ENCODE data around the gene PATL2. TPM values are rescaled to one million over a fixed set of nuclear protein-coding genes. Genes with fewer than 3 reads are reported as not detected.
"Not testable (repeated sequence)": the region's sequence is repeated elsewhere in the genome, so short reads cannot be mapped to it uniquely, and the experiment has no call there.

PATL2 gene
- total RNA-seq, 2 experiments from 2014 or later: 17.4 to 21.9 TPM

DNA sequence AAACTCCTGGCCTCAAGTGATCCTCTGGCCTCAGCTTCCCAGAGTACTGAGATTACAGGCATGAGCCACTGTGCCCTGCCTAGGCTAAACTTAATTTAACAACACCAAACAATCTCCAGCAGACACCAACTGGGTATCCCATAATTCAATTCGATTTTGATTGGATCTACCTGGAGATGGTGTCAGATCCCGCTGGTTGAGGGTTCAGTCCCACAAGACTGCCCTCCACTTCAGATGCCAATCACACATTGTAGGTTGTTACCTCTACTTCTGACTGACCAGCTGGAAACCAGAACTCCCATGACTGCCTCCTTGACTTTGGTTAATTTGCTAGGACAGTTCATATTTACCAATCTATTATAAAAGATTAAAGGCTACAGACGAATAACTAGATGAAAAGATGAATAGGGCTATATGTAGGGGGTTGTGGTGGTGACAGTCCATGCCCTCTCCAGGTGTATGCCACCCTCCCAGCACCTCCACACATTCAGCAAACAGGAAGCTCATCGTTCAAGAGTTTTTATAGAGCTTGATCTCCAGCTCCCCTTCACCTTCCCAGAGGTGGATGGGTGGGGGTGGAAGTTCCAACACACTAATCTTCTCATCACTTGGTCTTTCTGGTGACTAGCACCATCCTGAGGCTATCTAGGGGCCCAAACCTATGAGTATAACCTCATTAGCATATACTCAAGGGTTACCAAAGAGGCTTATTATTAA lies 9.5 kb upstream of the PATL2 start:
- no peaks in the 10 kb centered on the region for H3K9me3 Mint-ChIP-seq
- H3K27me3 ChIP-seq (ENCODE audit: control insufficient read depth in 1 of 2, insufficient read depth in 2 of 2, low read length in 2 of 2): no peaks in the 10 kb centered on the region
- H3K36me3 Mint-ChIP-seq (ENCODE audit: low read depth): peaks cover 56% of the 10 kb centered on the region
- peaks cover 88% of the 10 kb centered on the region for H3K4me1 ChIP-seq (ENCODE audit: insufficient read depth, low read length)
- ATAC-seq (ENCODE audit: poor library complexity): no peak
- intact Hi-C loops (cut with DNase I, micrococcal nuclease): no loop called here
- H3K9me3 ChIP-seq (ENCODE audit: control insufficient read depth in 1 of 2, insufficient read depth in 1 of 2, low read length in 2 of 2): no peaks in the 10 kb centered on the region
- peaks cover 45% of the 10 kb centered on the region for H3K36me3 ChIP-seq (ENCODE audit: insufficient read depth, low read length)
- TF ChIP-seq, protein P1, sequence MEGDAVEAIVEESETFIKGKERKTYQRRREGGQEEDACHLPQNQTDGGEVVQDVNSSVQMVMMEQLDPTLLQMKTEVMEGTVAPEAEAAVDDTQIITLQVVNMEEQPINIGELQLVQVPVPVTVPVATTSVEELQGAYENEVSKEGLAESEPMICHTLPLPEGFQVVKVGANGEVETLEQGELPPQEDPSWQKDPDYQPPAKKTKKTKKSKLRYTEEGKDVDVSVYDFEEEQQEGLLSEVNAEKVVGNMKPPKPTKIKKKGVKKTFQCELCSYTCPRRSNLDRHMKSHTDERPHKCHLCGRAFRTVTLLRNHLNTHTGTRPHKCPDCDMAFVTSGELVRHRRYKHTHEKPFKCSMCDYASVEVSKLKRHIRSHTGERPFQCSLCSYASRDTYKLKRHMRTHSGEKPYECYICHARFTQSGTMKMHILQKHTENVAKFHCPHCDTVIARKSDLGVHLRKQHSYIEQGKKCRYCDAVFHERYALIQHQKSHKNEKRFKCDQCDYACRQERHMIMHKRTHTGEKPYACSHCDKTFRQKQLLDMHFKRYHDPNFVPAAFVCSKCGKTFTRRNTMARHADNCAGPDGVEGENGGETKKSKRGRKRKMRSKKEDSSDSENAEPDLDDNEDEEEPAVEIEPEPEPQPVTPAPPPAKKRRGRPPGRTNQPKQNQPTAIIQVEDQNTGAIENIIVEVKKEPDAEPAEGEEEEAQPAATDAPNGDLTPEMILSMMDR (IDR thresholded peaks at IDR 0.05): no peak
- no peak overlapping the region for H3K4me3 ChIP-seq (ENCODE audit: low read length)
- CTCF ChIA-PET: interaction anchor here (1.2 to 2.5 kb wide), 5 partner anchors 10 to 136 kb away, joined by 3 to 26 read pairs (median 9); partner anchors contain the start of genes B2M, PATL2, SPG11 and TRIM69
- H3K27me3 Mint-ChIP-seq: no peaks in the 10 kb centered on the region
- POLR2A ChIA-PET: interaction anchor here (1.0 to 38.3 kb wide), 5 partner anchors 6 to 52 kb away, joined by 3 to 4232 read pairs (median 2107); partner anchors contain the start of genes B2M, PATL2, SPG11 and TRIM69
- peak overlapping the region; percentile 72 to 74 for H3K27ac ChIP-seq (ENCODE audit: low read depth in 1 of 2, low read length in 2 of 2)
- peak overlapping the region; percentile 100 for H3K27ac Mint-ChIP-seq
- H3K4me3 Mint-ChIP-seq: peak overlapping the region; percentile 81
- peaks cover 88% of the 10 kb centered on the region for H3K4me1 Mint-ChIP-seq (ENCODE audit: low read depth)
- DNase-seq: peak in 3 of 14 experiments; percentile 41 to 56 (median 52)

DNA sequence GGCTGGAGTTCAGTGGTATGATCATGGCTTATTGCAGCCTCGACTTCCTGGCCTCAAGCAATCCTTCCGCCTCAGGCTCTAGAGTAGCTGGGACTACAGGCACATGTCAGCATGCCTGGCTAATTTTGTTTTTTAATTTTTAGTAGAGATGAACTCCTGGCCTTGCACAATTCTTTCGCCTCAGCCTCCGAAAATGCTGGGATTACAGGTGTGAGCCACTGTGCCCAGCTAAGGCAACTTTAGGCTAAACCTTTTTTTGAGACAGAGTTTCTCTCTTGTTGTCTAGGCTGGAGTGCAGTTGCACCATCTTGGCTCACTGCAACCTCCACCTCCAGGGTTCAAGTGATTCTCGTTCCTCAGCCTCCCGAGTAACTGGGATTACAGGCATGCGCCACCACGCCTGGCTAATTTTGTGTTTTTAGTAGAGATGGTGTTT lies 8.9 kb upstream of the PATL2 start:
- not testable (repeated sequence) for H3K27me3 ChIP-seq (ENCODE audit: control insufficient read depth in 1 of 2, insufficient read depth in 2 of 2, low read length in 2 of 2); ATAC-seq (ENCODE audit: poor library complexity); H3K4me3 ChIP-seq (ENCODE audit: low read length); H3K27me3 Mint-ChIP-seq; H3K9me3 Mint-ChIP-seq; H3K9me3 ChIP-seq (ENCODE audit: control insufficient read depth in 1 of 2, insufficient read depth in 1 of 2, low read length in 2 of 2)
- intact Hi-C loops (cut with DNase I, micrococcal nuclease): loop anchor here in 1 of 2 experiments (1.0 kb wide), 1 partner anchor 8 kb away; no protein-coding TSS in a partner anchor
- peaks cover 51% of the 10 kb centered on the region for H3K36me3 ChIP-seq (ENCODE audit: insufficient read depth, low read length)
- DNase-seq: peak in 2 of 14 experiments; percentile 41 to 49
- CTCF ChIA-PET: interaction anchor here (1.2 to 2.5 kb wide), 4 partner anchors 9 to 136 kb away, joined by 3 to 26 read pairs (median 9); partner anchors contain the start of genes B2M, PATL2, SPG11 and TRIM69
- Mint-ChIP-seq H3K36me3 (ENCODE audit: low read depth) (peaks cover 62% of the 10 kb centered on the region), H3K4me3 (peak overlapping the region; percentile 81), H3K4me1 (ENCODE audit: low read depth) (peaks cover 88% of the 10 kb centered on the region), H3K27ac (peak overlapping the region; percentile 100)
- peaks cover 88% of the 10 kb centered on the region for H3K4me1 ChIP-seq (ENCODE audit: insufficient read depth, low read length)
- peak overlapping the region; percentile 72 to 74 for H3K27ac ChIP-seq (ENCODE audit: low read depth in 1 of 2, low read length in 2 of 2)
- POLR2A ChIA-PET: interaction anchor here (0.8 to 38.3 kb wide), 4 partner anchors 6 to 51 kb away, joined by 3 to 4232 read pairs (median 2107); partner anchors contain the start of genes B2M, PATL2, SPG11 and TRIM69

DNA sequence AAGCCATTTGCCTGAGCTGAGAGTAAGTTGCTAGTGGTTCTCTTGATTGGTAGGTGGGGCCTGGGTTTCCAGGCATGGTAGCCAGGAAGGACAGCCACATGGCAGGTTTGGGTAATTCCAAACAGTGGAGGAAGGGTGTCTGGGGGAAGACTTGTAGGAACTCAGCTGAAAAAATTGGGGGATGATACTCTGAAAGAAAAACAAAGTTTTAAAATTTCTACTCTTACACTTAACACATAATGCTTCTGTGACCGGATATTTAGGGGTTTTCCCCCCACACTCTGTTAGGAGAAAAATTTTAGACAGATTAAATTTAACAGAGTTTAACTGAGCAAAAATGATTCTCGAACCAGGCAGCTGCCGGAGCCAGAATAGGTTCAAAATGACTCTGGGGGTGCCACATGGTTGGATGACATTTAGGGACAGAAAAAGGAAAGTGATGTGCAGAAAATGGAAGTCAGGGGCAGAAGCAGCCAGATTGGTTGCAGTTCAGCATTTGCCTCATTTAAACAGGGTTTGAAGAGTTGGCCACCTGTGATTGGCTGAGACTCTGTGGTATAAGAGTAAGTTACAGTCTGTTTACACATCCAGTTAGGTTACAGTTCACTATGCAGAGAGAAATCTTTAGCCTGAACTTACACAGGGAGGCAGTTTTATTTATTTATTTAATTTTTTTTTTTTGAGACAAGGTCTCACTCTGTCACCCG lies 8.3 kb upstream of the PATL2 start:
- Histone ChIP-seq H3K4me1 (ENCODE audit: insufficient read depth, low read length) (peaks cover 83% of the 10 kb centered on the region), H3K4me3 (ENCODE audit: low read length) (no peak overlapping the region), H3K27ac (ENCODE audit: low read depth in 1 of 2, low read length in 2 of 2) (peak overlapping the region; percentile 72 to 74), H3K9me3 (ENCODE audit: control insufficient read depth in 1 of 2, insufficient read depth in 1 of 2, low read length in 2 of 2) (no peaks in the 10 kb centered on the region), H3K36me3 (ENCODE audit: insufficient read depth, low read length) (peaks cover 57% of the 10 kb centered on the region), H3K27me3 (ENCODE audit: control insufficient read depth in 1 of 2, insufficient read depth in 2 of 2, low read length in 2 of 2) (no peaks in the 10 kb centered on the region)
- TF ChIP-seq, protein P1 (IDR thresholded peaks at IDR 0.05): no peak
- H3K36me3 Mint-ChIP-seq (ENCODE audit: low read depth): peaks cover 68% of the 10 kb centered on the region
- H3K27me3 Mint-ChIP-seq: no peaks in the 10 kb centered on the region
- DNase-seq (peak in 11 of 14 experiments; percentile 31 to 85 (median 50)), ATAC-seq (ENCODE audit: poor library complexity) (peak; percentile 68)
- H3K4me1 Mint-ChIP-seq (ENCODE audit: low read depth): peaks cover 88% of the 10 kb centered on the region
- no peaks in the 10 kb centered on the region for H3K9me3 Mint-ChIP-seq
- ChIA-PET CTCF (interaction anchor here (2.0 to 2.5 kb wide), 2 partner anchors 18 to 56 kb away, joined by 9 to 26 read pairs; partner anchors contain the start of genes SPG11 and TRIM69), POLR2A (interaction anchor here (0.7 to 38.3 kb wide), 6 partner anchors 5 to 141 kb away, joined by 3 to 4232 read pairs (median 1056); partner anchors contain the start of genes B2M, PATL2, SPG11 and TRIM69)
- peak overlapping the region; percentile 81 for H3K4me3 Mint-ChIP-seq
- intact Hi-C loops (cut with DNase I, micrococcal nuclease): loop anchor here in 1 of 2 experiments (1.0 kb wide), 1 partner anchor 9 kb away; no protein-coding TSS in a partner anchor
- H3K27ac Mint-ChIP-seq: peak overlapping the region; percentile 100

Data from CD4-positive, alpha-beta T cell (primary cell).